ENCODE measurements around the gene AFMID. TPM values are rescaled to one million over a fixed set of nuclear protein-coding genes. Genes with fewer than 3 reads are reported as not detected.

AFMID gene
- total and polyA plus RNA-seq, 2 of the 8 experiments (the other 6 are each of a cell fraction or from before 2014, with no cell fraction given), result 49.0 to 53.0 TPM

- TF ChIP-seq, protein P1, sequence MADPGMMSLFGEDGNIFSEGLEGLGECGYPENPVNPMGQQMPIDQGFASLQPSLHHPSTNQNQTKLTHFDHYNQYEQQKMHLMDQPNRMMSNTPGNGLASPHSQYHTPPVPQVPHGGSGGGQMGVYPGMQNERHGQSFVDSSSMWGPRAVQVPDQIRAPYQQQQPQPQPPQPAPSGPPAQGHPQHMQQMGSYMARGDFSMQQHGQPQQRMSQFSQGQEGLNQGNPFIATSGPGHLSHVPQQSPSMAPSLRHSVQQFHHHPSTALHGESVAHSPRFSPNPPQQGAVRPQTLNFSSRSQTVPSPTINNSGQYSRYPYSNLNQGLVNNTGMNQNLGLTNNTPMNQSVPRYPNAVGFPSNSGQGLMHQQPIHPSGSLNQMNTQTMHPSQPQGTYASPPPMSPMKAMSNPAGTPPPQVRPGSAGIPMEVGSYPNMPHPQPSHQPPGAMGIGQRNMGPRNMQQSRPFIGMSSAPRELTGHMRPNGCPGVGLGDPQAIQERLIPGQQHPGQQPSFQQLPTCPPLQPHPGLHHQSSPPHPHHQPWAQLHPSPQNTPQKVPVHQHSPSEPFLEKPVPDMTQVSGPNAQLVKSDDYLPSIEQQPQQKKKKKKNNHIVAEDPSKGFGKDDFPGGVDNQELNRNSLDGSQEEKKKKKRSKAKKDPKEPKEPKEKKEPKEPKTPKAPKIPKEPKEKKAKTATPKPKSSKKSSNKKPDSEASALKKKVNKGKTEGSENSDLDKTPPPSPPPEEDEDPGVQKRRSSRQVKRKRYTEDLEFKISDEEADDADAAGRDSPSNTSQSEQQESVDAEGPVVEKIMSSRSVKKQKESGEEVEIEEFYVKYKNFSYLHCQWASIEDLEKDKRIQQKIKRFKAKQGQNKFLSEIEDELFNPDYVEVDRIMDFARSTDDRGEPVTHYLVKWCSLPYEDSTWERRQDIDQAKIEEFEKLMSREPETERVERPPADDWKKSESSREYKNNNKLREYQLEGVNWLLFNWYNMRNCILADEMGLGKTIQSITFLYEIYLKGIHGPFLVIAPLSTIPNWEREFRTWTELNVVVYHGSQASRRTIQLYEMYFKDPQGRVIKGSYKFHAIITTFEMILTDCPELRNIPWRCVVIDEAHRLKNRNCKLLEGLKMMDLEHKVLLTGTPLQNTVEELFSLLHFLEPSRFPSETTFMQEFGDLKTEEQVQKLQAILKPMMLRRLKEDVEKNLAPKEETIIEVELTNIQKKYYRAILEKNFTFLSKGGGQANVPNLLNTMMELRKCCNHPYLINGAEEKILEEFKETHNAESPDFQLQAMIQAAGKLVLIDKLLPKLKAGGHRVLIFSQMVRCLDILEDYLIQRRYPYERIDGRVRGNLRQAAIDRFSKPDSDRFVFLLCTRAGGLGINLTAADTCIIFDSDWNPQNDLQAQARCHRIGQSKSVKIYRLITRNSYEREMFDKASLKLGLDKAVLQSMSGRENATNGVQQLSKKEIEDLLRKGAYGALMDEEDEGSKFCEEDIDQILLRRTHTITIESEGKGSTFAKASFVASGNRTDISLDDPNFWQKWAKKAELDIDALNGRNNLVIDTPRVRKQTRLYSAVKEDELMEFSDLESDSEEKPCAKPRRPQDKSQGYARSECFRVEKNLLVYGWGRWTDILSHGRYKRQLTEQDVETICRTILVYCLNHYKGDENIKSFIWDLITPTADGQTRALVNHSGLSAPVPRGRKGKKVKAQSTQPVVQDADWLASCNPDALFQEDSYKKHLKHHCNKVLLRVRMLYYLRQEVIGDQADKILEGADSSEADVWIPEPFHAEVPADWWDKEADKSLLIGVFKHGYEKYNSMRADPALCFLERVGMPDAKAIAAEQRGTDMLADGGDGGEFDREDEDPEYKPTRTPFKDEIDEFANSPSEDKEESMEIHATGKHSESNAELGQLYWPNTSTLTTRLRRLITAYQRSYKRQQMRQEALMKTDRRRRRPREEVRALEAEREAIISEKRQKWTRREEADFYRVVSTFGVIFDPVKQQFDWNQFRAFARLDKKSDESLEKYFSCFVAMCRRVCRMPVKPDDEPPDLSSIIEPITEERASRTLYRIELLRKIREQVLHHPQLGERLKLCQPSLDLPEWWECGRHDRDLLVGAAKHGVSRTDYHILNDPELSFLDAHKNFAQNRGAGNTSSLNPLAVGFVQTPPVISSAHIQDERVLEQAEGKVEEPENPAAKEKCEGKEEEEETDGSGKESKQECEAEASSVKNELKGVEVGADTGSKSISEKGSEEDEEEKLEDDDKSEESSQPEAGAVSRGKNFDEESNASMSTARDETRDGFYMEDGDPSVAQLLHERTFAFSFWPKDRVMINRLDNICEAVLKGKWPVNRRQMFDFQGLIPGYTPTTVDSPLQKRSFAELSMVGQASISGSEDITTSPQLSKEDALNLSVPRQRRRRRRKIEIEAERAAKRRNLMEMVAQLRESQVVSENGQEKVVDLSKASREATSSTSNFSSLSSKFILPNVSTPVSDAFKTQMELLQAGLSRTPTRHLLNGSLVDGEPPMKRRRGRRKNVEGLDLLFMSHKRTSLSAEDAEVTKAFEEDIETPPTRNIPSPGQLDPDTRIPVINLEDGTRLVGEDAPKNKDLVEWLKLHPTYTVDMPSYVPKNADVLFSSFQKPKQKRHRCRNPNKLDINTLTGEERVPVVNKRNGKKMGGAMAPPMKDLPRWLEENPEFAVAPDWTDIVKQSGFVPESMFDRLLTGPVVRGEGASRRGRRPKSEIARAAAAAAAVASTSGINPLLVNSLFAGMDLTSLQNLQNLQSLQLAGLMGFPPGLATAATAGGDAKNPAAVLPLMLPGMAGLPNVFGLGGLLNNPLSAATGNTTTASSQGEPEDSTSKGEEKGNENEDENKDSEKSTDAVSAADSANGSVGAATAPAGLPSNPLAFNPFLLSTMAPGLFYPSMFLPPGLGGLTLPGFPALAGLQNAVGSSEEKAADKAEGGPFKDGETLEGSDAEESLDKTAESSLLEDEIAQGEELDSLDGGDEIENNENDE (IDR thresholded peaks at IDR 0.05; ENCODE audit: insufficient replicate concordance, low read length), result no peak
- TF ChIP-seq POLR2AphosphoS5 (IDR thresholded peaks at IDR 0.05; ENCODE audit: low read depth, low read length), result peak; percentile 65; the same call in 1 of the 2 replicates
- TF ChIP-seq TAF1 (IDR thresholded peaks at IDR 0.05; ENCODE audit: low read depth, low read length), result no peak
- TF ChIP-seq EP300 (IDR thresholded peaks at IDR 0.05; ENCODE audit: borderline replicate concordance in 1 of 2, low read depth in 2 of 2, low read length in 2 of 2), result no peak
- TF ChIP-seq CHD1 (IDR thresholded peaks at IDR 0.05; ENCODE audit: low read depth, low read length), result no peak
- TF ChIP-seq SP2 (IDR thresholded peaks at IDR 0.05; ENCODE audit: low read length), result no peak
- TF ChIP-seq, protein P2, sequence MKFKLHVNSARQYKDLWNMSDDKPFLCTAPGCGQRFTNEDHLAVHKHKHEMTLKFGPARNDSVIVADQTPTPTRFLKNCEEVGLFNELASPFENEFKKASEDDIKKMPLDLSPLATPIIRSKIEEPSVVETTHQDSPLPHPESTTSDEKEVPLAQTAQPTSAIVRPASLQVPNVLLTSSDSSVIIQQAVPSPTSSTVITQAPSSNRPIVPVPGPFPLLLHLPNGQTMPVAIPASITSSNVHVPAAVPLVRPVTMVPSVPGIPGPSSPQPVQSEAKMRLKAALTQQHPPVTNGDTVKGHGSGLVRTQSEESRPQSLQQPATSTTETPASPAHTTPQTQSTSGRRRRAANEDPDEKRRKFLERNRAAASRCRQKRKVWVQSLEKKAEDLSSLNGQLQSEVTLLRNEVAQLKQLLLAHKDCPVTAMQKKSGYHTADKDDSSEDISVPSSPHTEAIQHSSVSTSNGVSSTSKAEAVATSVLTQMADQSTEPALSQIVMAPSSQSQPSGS (IDR thresholded peaks at IDR 0.05; ENCODE audit: low read length), result no peak
- TF ChIP-seq RAD21 (IDR thresholded peaks at IDR 0.05 in 1 of 2, conservative IDR thresholded peaks at IDR 0.05 in 1 of 2; ENCODE audit: low read depth in 2 of 2, low read length in 2 of 2), result peak; percentile 48 to 70
- TF ChIP-seq CHD2 (IDR thresholded peaks at IDR 0.05; ENCODE audit: low read length), result no peak
- TF ChIP-seq POLR2A (IDR thresholded peaks at IDR 0.05; ENCODE audit: control extremely low read depth in 1 of 2, low read depth in 2 of 2, low read length in 2 of 2), result peak in 1 of 2 experiments; percentile 49; a peak in 1 of 3 replicates
These were observed 10.6 kb upstream of the AFMID start (continued) for GRCh38 chr17:78176548-78177025.

Measured in H1 (cell line).